Activated T-cell treated with anti-CD3 and anti-CD28 coated beads, Interleukin-2, amount 50 U/mL, for 4 hours (primary cell): Measurements from ENCODE around the gene SASS6. TPM values are rescaled to one million over a fixed set of nuclear protein-coding genes. Genes with fewer than 3 reads are reported as not detected.

Source experiments
- ATAC-seq, 2 donors: fragments of 200-7000 bp; cut with Tn5 transposase; one replicate each; pipeline ENCODE4 v1.10.0; 2021
- DNase-seq: peaks from one replicate; pipeline ENCODE4 v3.0.0-alpha.2; 2020
- H3K27me3 Mint-ChIP-seq: one replicate; pipeline ENCODE4 v1.8.0; 2021; ENCODE audit warnings: low read depth, mixed read lengths
- H3K36me3 Mint-ChIP-seq: one replicate; pipeline ENCODE4 v1.8.0; 2022; ENCODE audit warnings: mixed read lengths; ENCODE audit not compliant: insufficient read depth
- H3K4me1 Mint-ChIP-seq: one replicate; pipeline ENCODE4 v1.8.0; 2021; ENCODE audit warnings: low read depth, mixed read lengths
- H3K4me3 Mint-ChIP-seq: one replicate; pipeline ENCODE4 v1.8.0; 2021; ENCODE audit warnings: mild to moderate bottlenecking, moderate library complexity, mixed read lengths
- H3K9me3 Mint-ChIP-seq: one replicate; pipeline ENCODE4 v1.8.0; 2021; ENCODE audit warnings: mixed read lengths
- total RNA-seq, 3 donors: library from RNA; stranded (reverse); gene quantifications; one replicate each; pipeline ENCODE4 v1.2.1, GENCODE V29; 2021

Gene SASS6
- total RNA-seq, 3 donors from 2014 or later = 6.4 to 8.2 (median 6.5) TPM

- Mint-ChIP-seq H3K4me1 (no peaks in the 10 kb centered on the region), H3K9me3 (no peaks in the 10 kb centered on the region), H3K27me3 (no peaks in the 10 kb centered on the region), H3K36me3 (peaks cover 39% of the 10 kb centered on the region), H3K4me3 (no peak overlapping the region)
- DNase-seq (no peak), ATAC-seq (no peak)
These were observed 56.0 kb downstream of the SASS6 start for GRCh38 chr1:100076744-100077143.

DNA sequence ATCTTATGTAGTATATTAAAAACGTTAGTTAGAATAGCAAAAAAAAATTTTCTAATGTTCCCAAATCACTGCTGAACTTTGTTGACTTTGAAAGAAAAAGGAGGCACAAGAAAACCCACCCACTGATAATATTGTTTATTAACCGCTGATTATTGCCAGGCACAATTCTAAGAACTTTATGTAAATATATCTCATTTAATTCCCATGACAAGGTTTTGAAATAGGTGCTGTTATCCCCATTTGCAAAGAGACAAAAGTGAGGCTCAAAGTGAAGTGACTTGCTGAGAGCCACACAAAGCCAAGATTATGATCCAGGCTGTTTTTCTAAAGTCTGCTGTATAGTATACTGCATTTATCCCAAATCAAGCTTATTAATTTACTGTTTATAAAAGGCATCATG lies 56.4 kb downstream of the SASS6 start:
- DNase-seq = no peak
- H3K9me3 Mint-ChIP-seq = no peaks in the 10 kb centered on the region
- ATAC-seq = no peak
- peaks cover 43% of the 10 kb centered on the region for H3K36me3 Mint-ChIP-seq
- H3K4me1 Mint-ChIP-seq = no peaks in the 10 kb centered on the region
- H3K4me3 Mint-ChIP-seq = no peak overlapping the region
- H3K27me3 Mint-ChIP-seq = no peaks in the 10 kb centered on the region

DNA sequence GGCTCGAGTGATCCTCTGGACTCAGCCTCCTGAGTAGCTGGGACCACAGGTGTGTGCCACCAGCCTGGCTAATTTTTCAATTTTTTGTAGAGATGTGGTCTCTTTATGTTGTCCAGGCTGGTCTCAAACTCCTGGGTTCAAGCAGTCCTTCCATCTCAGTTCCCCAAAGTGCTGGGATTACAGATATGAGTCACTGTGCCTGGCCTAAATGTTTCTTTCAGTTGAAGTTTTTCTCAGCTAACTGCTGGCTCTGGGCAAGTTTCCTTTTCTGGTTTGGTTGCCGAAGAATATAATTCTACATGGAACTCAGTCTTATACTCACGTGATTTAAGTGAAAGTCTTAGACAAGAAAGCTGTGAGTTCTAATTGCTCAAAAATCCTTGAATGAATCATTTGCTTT lies 57.0 kb downstream of the SASS6 start:
- ATAC-seq (no peak), DNase-seq (no peak)
- Mint-ChIP-seq H3K27me3 (no peaks in the 10 kb centered on the region), H3K9me3 (no peaks in the 10 kb centered on the region), H3K4me1 (no peaks in the 10 kb centered on the region), H3K36me3 (peaks cover 46% of the 10 kb centered on the region), H3K4me3 (no peak overlapping the region)

- DNase-seq = no peak
- peaks cover 5% of the 10 kb centered on the region for H3K4me1 Mint-ChIP-seq
- H3K9me3 Mint-ChIP-seq = no peaks in the 10 kb centered on the region
- no peak for ATAC-seq
- H3K27me3 Mint-ChIP-seq = no peaks in the 10 kb centered on the region
- peaks cover 55% of the 10 kb centered on the region for H3K36me3 Mint-ChIP-seq
- no peak overlapping the region for H3K4me3 Mint-ChIP-seq
These were observed 57.9 kb downstream of the SASS6 start for GRCh38 chr1:100074604-100075395.

DNA sequence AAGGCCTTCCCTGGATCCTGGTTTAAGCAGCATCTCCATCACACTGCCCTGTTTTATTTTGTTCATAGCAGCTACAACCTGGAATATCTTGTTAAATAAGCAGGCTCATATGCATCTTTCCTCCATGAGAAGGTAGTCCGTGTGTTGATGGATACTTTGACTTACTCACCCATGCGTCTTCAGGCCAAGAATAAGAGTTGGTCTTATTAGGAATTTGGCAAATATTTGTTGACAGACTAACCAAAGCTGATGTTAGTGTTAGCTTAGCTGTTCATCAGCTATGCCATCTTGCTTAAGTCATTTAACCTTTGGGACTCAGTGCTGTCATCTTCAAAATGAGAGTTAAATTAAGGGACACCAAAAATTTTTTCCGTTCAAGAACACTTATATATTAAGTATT lies 59.2 kb downstream of the SASS6 start:
- no peaks in the 10 kb centered on the region for H3K9me3 Mint-ChIP-seq
- ATAC-seq (no peak), DNase-seq (no peak)
- H3K36me3 Mint-ChIP-seq = peaks cover 56% of the 10 kb centered on the region
- H3K4me3 Mint-ChIP-seq = no peak overlapping the region
- peaks cover 5% of the 10 kb centered on the region for H3K4me1 Mint-ChIP-seq
- H3K27me3 Mint-ChIP-seq = no peaks in the 10 kb centered on the region

- no peak for ATAC-seq
- peaks cover 60% of the 10 kb centered on the region for H3K36me3 Mint-ChIP-seq
- H3K4me3 Mint-ChIP-seq = no peak overlapping the region
These were observed 62.4 kb downstream of the SASS6 start for GRCh38 chr1:100070201-100070939.

DNA sequence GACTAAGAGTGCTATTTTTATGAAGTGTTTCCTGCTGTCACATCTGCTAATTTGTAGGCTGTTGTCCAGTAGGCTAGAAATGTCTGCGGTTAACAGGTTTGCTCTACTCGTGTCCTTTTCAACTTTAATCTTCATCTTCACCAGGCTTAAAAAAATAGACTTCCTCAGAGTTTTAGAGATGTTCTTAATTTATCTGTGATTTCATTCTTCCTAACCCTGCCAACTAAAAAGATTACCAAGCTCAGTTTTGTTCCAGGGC lies 66.8 kb downstream of the SASS6 start:
- Mint-ChIP-seq H3K27me3 (no peaks in the 10 kb centered on the region), H3K9me3 (no peaks in the 10 kb centered on the region), H3K4me3 (no peak overlapping the region), H3K36me3 (peaks cover 54% of the 10 kb centered on the region), H3K4me1 (peaks cover 28% of the 10 kb centered on the region)
- no peak for ATAC-seq
- DNase-seq = no peak

More at GRCh38 chr1:100070201-100070939, 62.4 kb downstream of the SASS6 start:
- no peak for DNase-seq
- no peaks in the 10 kb centered on the region for H3K27me3 Mint-ChIP-seq
- peaks cover 12% of the 10 kb centered on the region for H3K4me1 Mint-ChIP-seq
- no peaks in the 10 kb centered on the region for H3K9me3 Mint-ChIP-seq

GRCh38 chr1:100065183-100065968 lies 67.4 kb downstream of the SASS6 start:
- H3K4me3 Mint-ChIP-seq = no peak overlapping the region
- peaks cover 54% of the 10 kb centered on the region for H3K36me3 Mint-ChIP-seq
- DNase-seq (no peak), ATAC-seq (no peak)
- H3K4me1 Mint-ChIP-seq = peaks cover 30% of the 10 kb centered on the region
- H3K9me3 Mint-ChIP-seq = no peaks in the 10 kb centered on the region
- no peaks in the 10 kb centered on the region for H3K27me3 Mint-ChIP-seq

- no peak overlapping the region for H3K4me3 Mint-ChIP-seq
- H3K4me1 Mint-ChIP-seq = peaks cover 31% of the 10 kb centered on the region
- ATAC-seq (no peak), DNase-seq (no peak)
- H3K36me3 Mint-ChIP-seq = peaks cover 38% of the 10 kb centered on the region
- H3K27me3 Mint-ChIP-seq = no peaks in the 10 kb centered on the region
- no peaks in the 10 kb centered on the region for H3K9me3 Mint-ChIP-seq
These were observed 71.0 kb downstream of the SASS6 start for GRCh38 chr1:100061681-100062080.

- DNase-seq (no peak), ATAC-seq (no peak)
- Mint-ChIP-seq H3K4me1 (peaks cover 32% of the 10 kb centered on the region), H3K36me3 (peaks cover 25% of the 10 kb centered on the region), H3K27me3 (no peaks in the 10 kb centered on the region), H3K4me3 (no peak overlapping the region), H3K9me3 (no peaks in the 10 kb centered on the region)
These were observed 79.0 kb downstream of the SASS6 start for GRCh38 chr1:100053727-100054126.

DNA sequence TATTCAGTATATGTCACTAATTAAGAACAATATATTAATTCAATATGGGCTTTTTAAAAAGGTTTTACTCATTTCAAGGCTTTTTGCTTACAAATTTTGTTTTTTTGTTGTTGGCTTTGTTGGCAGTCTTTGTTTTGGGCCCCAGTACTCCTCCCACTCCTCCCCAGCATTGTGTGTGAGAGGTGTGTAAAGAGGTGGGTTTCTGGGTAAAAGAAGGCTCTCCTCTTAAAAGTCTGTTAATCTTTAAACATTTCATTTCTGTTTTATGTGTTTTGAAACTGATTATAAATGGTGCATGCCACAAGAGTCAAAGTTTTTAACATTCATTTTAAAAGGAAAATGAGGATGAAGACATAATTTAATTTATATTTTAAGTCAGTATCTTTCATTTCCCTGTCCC lies 79.6 kb downstream of the SASS6 start:
- peaks cover 30% of the 10 kb centered on the region for H3K36me3 Mint-ChIP-seq
- no peak for DNase-seq
- H3K4me1 Mint-ChIP-seq = peaks cover 38% of the 10 kb centered on the region
- no peak overlapping the region for H3K4me3 Mint-ChIP-seq
- H3K9me3 Mint-ChIP-seq = no peaks in the 10 kb centered on the region
- H3K27me3 Mint-ChIP-seq = no peaks in the 10 kb centered on the region
- no peak for ATAC-seq

GRCh38 chr1:100051893-100052292 lies 80.8 kb downstream of the SASS6 start:
- Mint-ChIP-seq H3K4me3 (no peak overlapping the region), H3K36me3 (peaks cover 29% of the 10 kb centered on the region), H3K27me3 (no peaks in the 10 kb centered on the region), H3K4me1 (peaks cover 47% of the 10 kb centered on the region), H3K9me3 (no peaks in the 10 kb centered on the region)
- no peak for ATAC-seq
- DNase-seq = no peak

DNA sequence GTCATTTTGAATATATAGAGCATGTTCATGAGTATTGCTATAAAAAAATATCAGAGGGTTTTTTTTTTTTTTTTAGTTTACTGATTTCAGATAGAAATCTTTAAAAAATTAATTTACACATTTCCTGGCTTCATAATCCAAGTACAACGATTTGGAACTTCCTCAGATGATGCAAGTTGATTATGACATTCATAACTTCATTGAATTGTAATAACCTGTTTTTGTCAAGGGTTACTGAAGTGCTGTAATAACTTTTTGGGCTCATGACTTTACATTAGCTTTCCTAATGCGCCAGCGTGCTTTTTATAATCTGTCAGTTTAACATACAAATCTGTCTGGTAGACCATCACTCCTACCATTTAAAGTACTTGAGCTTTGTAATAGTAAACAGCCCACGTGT lies 81.3 kb downstream of the SASS6 start:
- Mint-ChIP-seq H3K36me3 (peaks cover 30% of the 10 kb centered on the region), H3K4me3 (no peak overlapping the region), H3K4me1 (peaks cover 49% of the 10 kb centered on the region), H3K27me3 (no peaks in the 10 kb centered on the region), H3K9me3 (no peaks in the 10 kb centered on the region)
- ATAC-seq = no peak
- DNase-seq = no peak

DNA sequence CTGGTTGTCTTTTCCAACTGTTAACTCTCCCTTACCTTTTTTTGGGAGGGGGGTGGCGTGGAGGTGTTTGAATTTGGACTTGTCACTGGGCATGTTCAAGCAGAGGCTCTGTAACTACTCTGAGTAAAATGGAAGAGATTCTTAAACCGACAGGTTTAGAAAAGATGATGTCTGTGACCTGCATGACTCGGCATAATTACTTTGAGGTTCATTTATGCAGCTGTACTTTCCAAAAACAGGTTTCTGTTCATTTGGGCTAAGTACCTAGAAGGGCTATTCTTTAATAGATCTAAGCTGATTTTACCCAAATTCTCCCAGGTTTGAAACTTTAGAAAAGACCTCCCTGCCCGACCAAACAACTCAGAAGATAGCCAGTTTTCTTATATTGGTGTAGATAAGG lies 82.6 kb downstream of the SASS6 start:
- peaks cover 53% of the 10 kb centered on the region for H3K4me1 Mint-ChIP-seq
- no peak overlapping the region for H3K4me3 Mint-ChIP-seq
- no peak for DNase-seq
- peaks cover 27% of the 10 kb centered on the region for H3K36me3 Mint-ChIP-seq
- H3K9me3 Mint-ChIP-seq = no peaks in the 10 kb centered on the region
- H3K27me3 Mint-ChIP-seq = no peaks in the 10 kb centered on the region
- no peak for ATAC-seq
